OCI-LY1 (cell line): ENCODE data around the gene ANKFN1.

Experiments used
- CTCF ChIP-seq: fragments of 200-600 bp; sonication (generic), shearing (Covaris generic); IDR thresholded peaks from 2 replicates; pipeline ENCODE4 v1.5.1; 2017; ENCODE audit warnings: mild to moderate bottlenecking, antibody characterized with exemption, low read length, moderate library complexity, mixed read lengths
- EZH2 ChIP-seq: fragments of 200-600 bp; sonication (generic), shearing (Covaris generic); IDR thresholded peaks from 2 replicates; pipeline ENCODE4 v1.8.0; 2017; ENCODE audit warnings: borderline replicate concordance, mixed run types, mild to moderate bottlenecking, antibody characterized with exemption, low read length, moderate library complexity, mixed read lengths

- TF ChIP-seq CTCF (no peak), EZH2 (no peak)
Measured at GRCh38 chr17:56290802-56291118, 137.5 kb downstream of the ANKFN1 start.
